SU-DHL-6 (cell line): ENCODE data around the gene MRPS24.
"Not testable (repeated sequence)": the region's sequence is repeated elsewhere in the genome, so short reads cannot be mapped to it uniquely, and the experiment has no call there.

Experiments
- EZH2phosphoT487 ChIP-seq: fragments of 200-600 bp; sonication (generic), shearing (Covaris generic); conservative IDR thresholded peaks from 2 replicates; pipeline ENCODE4 v1.6.1; 2018; ENCODE audit warnings: mild to moderate bottlenecking, antibody characterized with exemption, low read length, moderate library complexity, mixed read lengths
- TF ChIP-seq, protein P1 (sequence below): fragments of 200-600 bp; sonication (generic); IDR thresholded peaks from one replicate; pipeline ENCODE4 v1.5.1; 2017; ENCODE audit warnings: antibody characterized with exemption, mild to moderate bottlenecking, low read length, moderate library complexity; ENCODE audit not compliant: insufficient read depth, poor library complexity, severe bottlenecking

DNA sequence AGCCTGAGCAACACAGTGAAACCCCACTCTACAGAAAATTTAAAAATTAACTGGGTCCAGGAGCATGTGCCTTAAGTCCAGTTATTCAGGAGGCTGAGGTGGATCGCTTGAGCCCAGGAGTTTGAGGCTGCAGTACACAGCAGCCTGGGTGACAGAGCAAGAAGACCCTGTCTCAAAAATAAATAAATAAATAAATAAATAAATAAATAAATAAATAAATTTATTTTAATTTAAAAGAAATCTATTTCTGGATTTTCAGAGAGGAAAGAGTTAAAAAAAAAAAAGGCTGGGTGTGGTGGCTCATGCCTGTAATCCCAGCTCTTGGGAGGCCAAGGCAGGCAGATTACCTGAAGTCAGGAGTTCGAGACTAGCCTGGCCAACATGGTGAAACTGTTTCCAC, 29.3 kb upstream of the MRPS24 start:
- TF ChIP-seq, protein P1, sequence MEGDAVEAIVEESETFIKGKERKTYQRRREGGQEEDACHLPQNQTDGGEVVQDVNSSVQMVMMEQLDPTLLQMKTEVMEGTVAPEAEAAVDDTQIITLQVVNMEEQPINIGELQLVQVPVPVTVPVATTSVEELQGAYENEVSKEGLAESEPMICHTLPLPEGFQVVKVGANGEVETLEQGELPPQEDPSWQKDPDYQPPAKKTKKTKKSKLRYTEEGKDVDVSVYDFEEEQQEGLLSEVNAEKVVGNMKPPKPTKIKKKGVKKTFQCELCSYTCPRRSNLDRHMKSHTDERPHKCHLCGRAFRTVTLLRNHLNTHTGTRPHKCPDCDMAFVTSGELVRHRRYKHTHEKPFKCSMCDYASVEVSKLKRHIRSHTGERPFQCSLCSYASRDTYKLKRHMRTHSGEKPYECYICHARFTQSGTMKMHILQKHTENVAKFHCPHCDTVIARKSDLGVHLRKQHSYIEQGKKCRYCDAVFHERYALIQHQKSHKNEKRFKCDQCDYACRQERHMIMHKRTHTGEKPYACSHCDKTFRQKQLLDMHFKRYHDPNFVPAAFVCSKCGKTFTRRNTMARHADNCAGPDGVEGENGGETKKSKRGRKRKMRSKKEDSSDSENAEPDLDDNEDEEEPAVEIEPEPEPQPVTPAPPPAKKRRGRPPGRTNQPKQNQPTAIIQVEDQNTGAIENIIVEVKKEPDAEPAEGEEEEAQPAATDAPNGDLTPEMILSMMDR, result not testable (repeated sequence)
- not testable (repeated sequence) for TF ChIP-seq EZH2phosphoT487
